Measurements from ENCODE around the gene GDI2. TPM values are rescaled to one million over a fixed set of nuclear protein-coding genes. Genes with fewer than 3 reads are reported as not detected.
"Not testable (repeated sequence)": the region's sequence is repeated elsewhere in the genome, so short reads cannot be mapped to it uniquely, and the experiment has no call there.

The GDI2 gene
- total RNA-seq, 6 experiments from 2014 or later = 116 to 228 (median 128) TPM

- peak overlapping the region in 1 of 3 donors; percentile 17 for H3K4me3 ChIP-seq
- no peaks in the 10 kb centered on the region for H3K27me3 ChIP-seq
- no peaks in the 10 kb centered on the region for H3K36me3 ChIP-seq
- peaks cover 0 to 66% (median 12%) of the 10 kb centered on the region in 4 donors for H3K4me1 ChIP-seq
- no peaks in the 10 kb centered on the region for H3K9me3 ChIP-seq
- ATAC-seq (peak in 1 of 4 donors; percentile 11), DNase-seq (no peak)
- 22% methylated on average over 4 of the region's 4 CpGs for WGBS (ENCODE audit: insufficient coverage, low coverage, low lambda C conversion rate, missing lambda C conversion rate)
- H3K27ac ChIP-seq = peak overlapping the region in 2 of 3 donors; percentile 19 to 30
- TF ChIP-seq CTCF (IDR thresholded peaks at IDR 0.05) (no peak), POLR2A (IDR thresholded peaks at IDR 0.05) (no peak)
- intact Hi-C loops (cut with DNase I) = no loop called here
Observed at GRCh38 chr10:5809527-5810154, 3.6 kb downstream of the GDI2 start.

GRCh38 chr10:5808783-5809392 lies 4.3 kb downstream of the GDI2 start:
- 71% methylated on average over 7 of the region's 7 CpGs for WGBS (ENCODE audit: insufficient coverage, low coverage, low lambda C conversion rate, missing lambda C conversion rate)
- H3K27me3 ChIP-seq; DNase-seq; H3K4me3 ChIP-seq; H3K36me3 ChIP-seq; H3K9me3 ChIP-seq; ATAC-seq; intact Hi-C loops (cut with DNase I): not testable (repeated sequence)
- H3K4me1 ChIP-seq = peaks cover 0 to 65% (median 12%) of the 10 kb centered on the region in 4 donors
- peak overlapping the region in 2 of 3 donors; percentile 19 to 30 for H3K27ac ChIP-seq

- peak in 3 of 4 donors; percentile 9 to 36 (median 30) for ATAC-seq
- Histone ChIP-seq H3K36me3 (no peaks in the 10 kb centered on the region), H3K4me1 (peaks cover 0 to 60% (median 12%) of the 10 kb centered on the region in 4 donors), H3K27ac (no peak overlapping the region), H3K4me3 (no peak overlapping the region), H3K9me3 (no peaks in the 10 kb centered on the region), H3K27me3 (no peaks in the 10 kb centered on the region)
- TF ChIP-seq POLR2A (IDR thresholded peaks at IDR 0.05) (no peak), CTCF (IDR thresholded peaks at IDR 0.05) (no peak)
- 12% methylated on average over 2 of the region's 2 CpGs for WGBS (ENCODE audit: insufficient coverage, low coverage, low lambda C conversion rate, missing lambda C conversion rate)
- intact Hi-C loops (cut with DNase I) = no loop called here
- DNase-seq = no peak
Observed at GRCh38 chr10:5806745-5807144, 6.5 kb downstream of the GDI2 start.

- peaks cover 0 to 50% (median 12%) of the 10 kb centered on the region in 4 donors for H3K4me1 ChIP-seq
Observed at GRCh38 chr10:5805711-5806110, 7.5 kb downstream of the GDI2 start.

More at GRCh38 chr10:5805711-5806110, 7.5 kb downstream of the GDI2 start:
- TF ChIP-seq POLR2A (IDR thresholded peaks at IDR 0.05) = no peak
- TF ChIP-seq CTCF (IDR thresholded peaks at IDR 0.05) = no peak
- no peak overlapping the region for H3K4me3 ChIP-seq
- H3K27me3 ChIP-seq = no peaks in the 10 kb centered on the region
- no peak for ATAC-seq
- 81% methylated on average over 3 of the region's 4 CpGs for WGBS (ENCODE audit: insufficient coverage, low coverage, low lambda C conversion rate, missing lambda C conversion rate)
- peaks cover 0 to under 1% (median 0%) of the 10 kb centered on the region in 4 donors for H3K36me3 ChIP-seq
- intact Hi-C loops (cut with DNase I) = no loop called here
- no peaks in the 10 kb centered on the region for H3K9me3 ChIP-seq
- no peak for DNase-seq
- no peak overlapping the region for H3K27ac ChIP-seq

All from right lobe of liver (tissue), 6 donors.